HCT116 (cell line): ENCODE measurements around the gene PAX8. TPM values are rescaled to one million over a fixed set of nuclear protein-coding genes. Genes with fewer than 3 reads are reported as not detected.

ENCODE experiments used
- ATAC-seq: fragments of 200-7000 bp; cut with Tn5 transposase; 2 replicates; pipeline ENCODE4 v1.9.1; 2020; ENCODE audit warnings: mild to moderate bottlenecking, moderate library complexity
- BruUV-seq: library from RNA; stranded (reverse); fragments of 400-500 nt; replicated peaks from 2 replicates; lab custom pipeline; 2021; lab: Mats Ljungman, UMichigan
- CTCF ChIA-PET: fragments of 300-600 bp; sonication (Branson Sonifier 250); formaldehyde crosslinking; loops from one replicate; lab custom pipeline; 2021; ENCODE audit warnings: antibody characterized with exemption; lab: Charles Lee
- POLR2A ChIA-PET: fragments of 300-600, 350-600 bp; sonication (Branson Sonifier 250); formaldehyde crosslinking; loops from one replicate; lab custom pipeline; 2021; ENCODE audit warnings: antibody characterized with exemption; lab: Charles Lee
- RAD21 ChIA-PET, 2 experiments: fragments of 300-600 bp; sonication (Branson Sonifier 250); formaldehyde crosslinking; loops; one replicate each; lab custom pipeline; 2023; ENCODE audit warnings: low total read pairs in 2 of 2; ENCODE audit not compliant: uncharacterized antibody in 2 of 2, unreplicated experiment in 2 of 2, low non-redundant PET in 1 of 2; lab: Charles Lee
- DNase-seq: peaks from one replicate; pipeline ENCODE4 v3.0.0-alpha.2; 2010; ENCODE audit warnings: low read depth, low spot score
- H2AFZ ChIP-seq: fragments of 200-600 bp; shearing (Covaris generic), sonication (generic); 2 replicates; pipeline ENCODE4 v1.6.1; 2017; ENCODE audit warnings: low read depth, mixed run types, mixed read lengths, antibody characterized with exemption, low read length; ENCODE audit not compliant: poor library complexity, severe bottlenecking
- H3K27ac ChIP-seq: 2 replicates; pipeline ENCODE4 v1.5.1; 2012; ENCODE audit warnings: low read depth, low read length
- H3K27me3 ChIP-seq: fragments of 200-600 bp; sonication (generic); 2 replicates; pipeline ENCODE4 v1.6.1; 2016; ENCODE audit warnings: mixed run types, low read length, mixed read lengths; ENCODE audit not compliant: insufficient read depth
- H3K36me3 ChIP-seq, 2 experiments: fragments of 200-500 bp in 1 of 2; fragments of 200-600 bp in 1 of 2; sonication (Bioruptor generic) in 1 of 2; sonication (generic) in 1 of 2; 2 replicates each; pipeline versions ENCODE4 v1.5.1 to v1.6.1; 2014 to 2016; ENCODE audit warnings: low read length in 2 of 2, inconsistent platforms in 1 of 2, mixed read lengths in 1 of 2, mixed run types in 1 of 2; ENCODE audit not compliant: insufficient read depth in 2 of 2, control insufficient read depth in 1 of 2
- H3K4me1 ChIP-seq, 2 experiments: fragments of 200-600 bp in 1 of 2; sonication (generic) in 1 of 2; 2 replicates each; pipeline versions ENCODE4 v1.5.1 to v1.6.1; 2012 to 2017; ENCODE audit warnings: low read length in 2 of 2, inconsistent platforms in 1 of 2, mild to moderate bottlenecking in 1 of 2, mixed read lengths in 1 of 2, mixed run types in 1 of 2, moderate library complexity in 1 of 2; ENCODE audit not compliant: insufficient read depth in 2 of 2, control insufficient read depth in 1 of 2
- H3K4me2 ChIP-seq: fragments of 200-600 bp; sonication (generic); 2 replicates; pipeline ENCODE4 v1.6.1; 2017; ENCODE audit warnings: mixed run types, low read length, mixed read lengths
- H3K4me3 ChIP-seq, 2 experiments: fragments of 200-600 bp in 1 of 2; sonication (generic) in 1 of 2; replicated peaks in 1 of 2; 2 replicates each; pipeline ENCODE4 v1.5.1; 2011 to 2016; ENCODE audit warnings: low read length in 2 of 2, control low read depth in 1 of 2, low read depth in 1 of 2, mild to moderate bottlenecking in 1 of 2, mixed read lengths in 1 of 2, mixed run types in 1 of 2
- H3K79me2 ChIP-seq: fragments of 200-600 bp; sonication (generic); 2 replicates; pipeline ENCODE4 v1.6.1; 2017; ENCODE audit warnings: mild to moderate bottlenecking, mixed run types, low read length, moderate library complexity, mixed read lengths; ENCODE audit not compliant: insufficient read depth
- H3K9ac ChIP-seq: fragments of 200-600 bp; sonication (generic); 2 replicates; pipeline ENCODE4 v1.6.1; 2016; ENCODE audit warnings: low read length, mixed read lengths
- H3K9me2 ChIP-seq: fragments of 200-600 bp; sonication (generic), shearing (Covaris generic); 2 replicates; pipeline ENCODE4 v1.6.1; 2017; ENCODE audit warnings: mixed run types, mild to moderate bottlenecking, moderate library complexity; ENCODE audit not compliant: insufficient read depth
- H3K9me3 ChIP-seq, 2 experiments: fragments of 200-500 bp in 1 of 2; fragments of 200-600 bp in 1 of 2; sonication (Bioruptor generic) in 1 of 2; sonication (generic) in 1 of 2; 2 replicates each; pipeline ENCODE4 v1.6.1; 2014 to 2017; ENCODE audit warnings: low read length in 2 of 2, mixed read lengths in 2 of 2, inconsistent platforms in 1 of 2, low read depth in 1 of 2, mild to moderate bottlenecking in 1 of 2, mixed run types in 1 of 2, moderate library complexity in 1 of 2; ENCODE audit not compliant: control insufficient read depth in 1 of 2, insufficient read depth in 1 of 2
- H4K20me1 ChIP-seq: fragments of 200-600 bp; sonication (generic), shearing (Covaris generic); 2 replicates; pipeline ENCODE4 v1.6.1; 2017; ENCODE audit warnings: mixed run types, mild to moderate bottlenecking, moderate library complexity; ENCODE audit not compliant: insufficient read depth
- CTCF ChIP-seq, 3 experiments: fragments of 200-600 bp in 1 of 3; sonication (generic) in 1 of 3; IDR thresholded peaks in 2 of 3; conservative IDR thresholded peaks in 1 of 3; 2 replicates each; pipeline ENCODE4 v1.5.1; 2012 to 2017; ENCODE audit warnings: low read depth in 2 of 3, low read length in 2 of 3, antibody characterized with exemption in 1 of 3, borderline replicate concordance in 1 of 3, control low read depth in 1 of 3, mild to moderate bottlenecking in 1 of 3, mixed read lengths in 1 of 3, mixed run types in 1 of 3, moderate library complexity in 1 of 3; ENCODE audit not compliant: insufficient read depth in 1 of 3
- EZH2 ChIP-seq: fragments of 200-600 bp; sonication (generic); IDR thresholded peaks from 2 replicates; pipeline ENCODE4 v1.6.1; 2017; ENCODE audit warnings: antibody characterized with exemption, mixed run types
- POLR2A ChIP-seq: IDR thresholded peaks from 2 replicates; pipeline ENCODE4 v1.7.0; 2011; ENCODE audit warnings: borderline replicate concordance; ENCODE audit not compliant: insufficient read depth, insufficient read length; ENCODE audit errors: extremely low read depth
- POLR2AphosphoS5 ChIP-seq: IDR thresholded peaks from 2 replicates; pipeline ENCODE4 v1.6.1; 2011; ENCODE audit warnings: mild to moderate bottlenecking, low read depth, low read length, moderate library complexity
- REST ChIP-seq: IDR thresholded peaks from 2 replicates; pipeline ENCODE4 v1.6.1; 2012; ENCODE audit warnings: low read depth
- SP1 ChIP-seq: IDR thresholded peaks from 2 replicates; pipeline ENCODE4 v1.6.1; 2012; ENCODE audit warnings: low read depth
- SRF ChIP-seq: IDR thresholded peaks from 2 replicates; pipeline ENCODE4 v1.6.1; 2012; ENCODE audit warnings: low read depth
- YY1 ChIP-seq: IDR thresholded peaks from 2 replicates; pipeline ENCODE4 v1.6.1; 2011; ENCODE audit warnings: low read length, low read depth, moderate library complexity, mild to moderate bottlenecking; ENCODE audit not compliant: insufficient replicate concordance; ENCODE audit errors: extremely low read depth
- ZFX ChIP-seq: fragments of 450-650 bp; IDR thresholded peaks from 2 replicates; pipeline ENCODE4 v1.6.1; 2017
- ZNF274 ChIP-seq: fragments of 200-500 bp; sonication (Bioruptor generic); IDR thresholded peaks from 2 replicates; pipeline ENCODE4 v1.6.1; 2014; ENCODE audit warnings: mild to moderate bottlenecking, low read depth, low read length, inconsistent platforms
- intact Hi-C: fragments of 100-400 bp; cut with micrococcal nuclease; formaldehyde crosslinking; loops from 2 replicates; pipeline ENCODE4 v1.10.0; 2022
- total RNA-seq: library from RNA; stranded (reverse); gene quantifications from one replicate; pipeline ENCODE4 v1.2.1, GENCODE V29; 2021; ENCODE audit not compliant: unreplicated experiment

Gene PAX8
- total RNA-seq, 1 experiment from 2014 or later: 4.4 TPM

- peaks cover 18 to 23% of the 10 kb centered on the region in 2 experiments for H3K4me1 ChIP-seq
- ChIA-PET POLR2A (interaction anchor here (0.9 to 1.9 kb wide), 3 partner anchors 9 to 29 kb away, joined by 3 to 5 read pairs (median 4); no protein-coding TSS in a partner anchor), RAD21 (no interaction called here), CTCF (interaction anchor here (0.7 to 1.2 kb wide), 4 partner anchors 9 to 159 kb away, joined by 3 read pairs; no protein-coding TSS in a partner anchor)
- peak; percentile 23 for DNase-seq
- intact Hi-C loops: no loop called here
- peak overlapping the region; percentile 38 for H3K27ac ChIP-seq
- BruUV-seq: no TSS peak
- no peaks in the 10 kb centered on the region for H3K79me2 ChIP-seq
- H3K4me3 ChIP-seq: peak overlapping the region in 1 of 2 experiments; percentile 29; a peak in 1 of 4 replicates
- peak overlapping the region; percentile 86 for H2AFZ ChIP-seq
- no peaks in the 10 kb centered on the region for H4K20me1 ChIP-seq
- H3K9me2 ChIP-seq: no peaks in the 10 kb centered on the region
- H3K36me3 ChIP-seq: no peaks in the 10 kb centered on the region
- no peak for TF ChIP-seq YY1
- TF ChIP-seq ZNF274: no peak
- TF ChIP-seq SP1: 0 out of 2 replicates have a peak, but pooled peaks have one; percentile 41
- peak; percentile 93 for TF ChIP-seq SRF
- no peak for TF ChIP-seq CTCF (IDR thresholded peaks at IDR 0.05 in 2 of 3, conservative IDR thresholded peaks at IDR 0.05 in 1 of 3; ENCODE audit: borderline replicate concordance in 1 of 3, insufficient read depth in 1 of 3, low read depth in 2 of 3, low read length in 2 of 3)
- TF ChIP-seq EZH2: no peak
- TF ChIP-seq ZFX: no peak
- TF ChIP-seq REST: no peak
- TF ChIP-seq POLR2A: no peak
- no peak for TF ChIP-seq POLR2AphosphoS5
- H3K9me3 ChIP-seq: no peaks in the 10 kb centered on the region
- peak overlapping the region; percentile 25; the same call in 1 of the 2 replicates for H3K9ac ChIP-seq
- ATAC-seq: peak; percentile 91
- H3K4me2 ChIP-seq: peak overlapping the region; percentile 69
- no peaks in the 10 kb centered on the region for H3K27me3 ChIP-seq
Measured at GRCh38 chr2:113211226-113212105, 67.3 kb downstream of the PAX8 start.
